OCI-LY3 (cell line): ENCODE measurements around the gene KCNQ1.

Experiments
- H2AFZ ChIP-seq: fragments of 200-600, 300-600 bp; shearing (Covaris generic); 2 replicates; pipeline ENCODE4 v1.6.0; 2014; ENCODE audit warnings: antibody characterized with exemption, low read depth, low read length
- H3K27ac ChIP-seq: fragments of 200-600, 300-600 bp; sonication (generic); 2 replicates; pipeline ENCODE4 v1.5.1; 2014; ENCODE audit warnings: mild to moderate bottlenecking, low read length, moderate library complexity, mixed read lengths
- H3K27me3 ChIP-seq: fragments of 200-600, 300-600 bp; sonication (generic); 2 replicates; pipeline ENCODE4 v1.6.1; 2014; ENCODE audit warnings: low read depth, low read length, mixed read lengths
- H3K36me3 ChIP-seq: fragments of 200-600, 300-600 bp; sonication (generic); replicated peaks from 2 replicates; pipeline ENCODE3; 2014; ENCODE audit warnings: low read depth, low read length, mixed read lengths
- H3K4me1 ChIP-seq: fragments of 300-600, 200-600 bp; sonication (generic); 2 replicates; pipeline ENCODE4 v1.6.1; 2014; ENCODE audit warnings: low read length, mixed read lengths
- H3K4me2 ChIP-seq: fragments of 200-600, 300-600 bp; sonication (generic); 2 replicates; pipeline ENCODE4 v1.6.1; 2014; ENCODE audit warnings: low read length, mixed read lengths
- H3K4me3 ChIP-seq: fragments of 300-600, 200-600 bp; sonication (generic); 2 replicates; pipeline ENCODE4 v1.5.1; 2014; ENCODE audit warnings: antibody characterized with exemption, mild to moderate bottlenecking, low read length, moderate library complexity
- H3K79me2 ChIP-seq: fragments of 300-600, 200-600 bp; shearing (Covaris generic); 2 replicates; pipeline ENCODE4 v1.6.1; 2014; ENCODE audit warnings: mild to moderate bottlenecking, low read length, mixed read lengths
- H3K9ac ChIP-seq: fragments of 300-600, 200-600 bp; shearing (Covaris generic); 2 replicates; pipeline ENCODE4 v1.6.0; 2014; ENCODE audit warnings: mild to moderate bottlenecking, low read length, moderate library complexity
- H3K9me3 ChIP-seq: fragments of 200-600, 300-600 bp; shearing (Covaris generic); 2 replicates; pipeline ENCODE4 v1.6.1; 2014; ENCODE audit warnings: low read length, mixed read lengths; ENCODE audit not compliant: insufficient read depth
- H4K20me1 ChIP-seq: fragments of 200-600, 300-600 bp; sonication (generic); 2 replicates; pipeline ENCODE4 v1.6.1; 2016; ENCODE audit warnings: low read length, mixed read lengths; ENCODE audit not compliant: insufficient read depth
- EZH2phosphoT487 ChIP-seq: fragments of 200-600 bp; shearing (Covaris generic); IDR thresholded peaks from 2 replicates; pipeline ENCODE4 v1.6.1; 2018; ENCODE audit warnings: antibody characterized with exemption, mixed run types, low read depth
- TF ChIP-seq, protein P1 (sequence below): fragments of 200-600, 300-600 bp; sonication (generic); IDR thresholded peaks from 2 replicates; pipeline ENCODE4 v1.5.1; 2014; ENCODE audit warnings: antibody characterized with exemption, low read length, low read depth

KCNQ1 gene

GRCh38 chr11:2678396-2678795 lies 233.6 kb downstream of the KCNQ1 start:
- H3K4me2 ChIP-seq = no peak overlapping the region
- no peak overlapping the region for H3K4me3 ChIP-seq
- no peak overlapping the region for H2AFZ ChIP-seq
- H3K27ac ChIP-seq = no peak overlapping the region
- TF ChIP-seq EZH2phosphoT487 = no peak
- TF ChIP-seq, protein P1, sequence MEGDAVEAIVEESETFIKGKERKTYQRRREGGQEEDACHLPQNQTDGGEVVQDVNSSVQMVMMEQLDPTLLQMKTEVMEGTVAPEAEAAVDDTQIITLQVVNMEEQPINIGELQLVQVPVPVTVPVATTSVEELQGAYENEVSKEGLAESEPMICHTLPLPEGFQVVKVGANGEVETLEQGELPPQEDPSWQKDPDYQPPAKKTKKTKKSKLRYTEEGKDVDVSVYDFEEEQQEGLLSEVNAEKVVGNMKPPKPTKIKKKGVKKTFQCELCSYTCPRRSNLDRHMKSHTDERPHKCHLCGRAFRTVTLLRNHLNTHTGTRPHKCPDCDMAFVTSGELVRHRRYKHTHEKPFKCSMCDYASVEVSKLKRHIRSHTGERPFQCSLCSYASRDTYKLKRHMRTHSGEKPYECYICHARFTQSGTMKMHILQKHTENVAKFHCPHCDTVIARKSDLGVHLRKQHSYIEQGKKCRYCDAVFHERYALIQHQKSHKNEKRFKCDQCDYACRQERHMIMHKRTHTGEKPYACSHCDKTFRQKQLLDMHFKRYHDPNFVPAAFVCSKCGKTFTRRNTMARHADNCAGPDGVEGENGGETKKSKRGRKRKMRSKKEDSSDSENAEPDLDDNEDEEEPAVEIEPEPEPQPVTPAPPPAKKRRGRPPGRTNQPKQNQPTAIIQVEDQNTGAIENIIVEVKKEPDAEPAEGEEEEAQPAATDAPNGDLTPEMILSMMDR = no peak
- no peaks in the 10 kb centered on the region for H3K9me3 ChIP-seq
- peaks cover 46% of the 10 kb centered on the region for H3K79me2 ChIP-seq
- peaks cover 53% of the 10 kb centered on the region for H4K20me1 ChIP-seq
- H3K36me3 ChIP-seq = no peaks in the 10 kb centered on the region
- H3K9ac ChIP-seq = no peak overlapping the region
- H3K27me3 ChIP-seq = no peaks in the 10 kb centered on the region
- H3K4me1 ChIP-seq = peaks cover 59% of the 10 kb centered on the region

DNA sequence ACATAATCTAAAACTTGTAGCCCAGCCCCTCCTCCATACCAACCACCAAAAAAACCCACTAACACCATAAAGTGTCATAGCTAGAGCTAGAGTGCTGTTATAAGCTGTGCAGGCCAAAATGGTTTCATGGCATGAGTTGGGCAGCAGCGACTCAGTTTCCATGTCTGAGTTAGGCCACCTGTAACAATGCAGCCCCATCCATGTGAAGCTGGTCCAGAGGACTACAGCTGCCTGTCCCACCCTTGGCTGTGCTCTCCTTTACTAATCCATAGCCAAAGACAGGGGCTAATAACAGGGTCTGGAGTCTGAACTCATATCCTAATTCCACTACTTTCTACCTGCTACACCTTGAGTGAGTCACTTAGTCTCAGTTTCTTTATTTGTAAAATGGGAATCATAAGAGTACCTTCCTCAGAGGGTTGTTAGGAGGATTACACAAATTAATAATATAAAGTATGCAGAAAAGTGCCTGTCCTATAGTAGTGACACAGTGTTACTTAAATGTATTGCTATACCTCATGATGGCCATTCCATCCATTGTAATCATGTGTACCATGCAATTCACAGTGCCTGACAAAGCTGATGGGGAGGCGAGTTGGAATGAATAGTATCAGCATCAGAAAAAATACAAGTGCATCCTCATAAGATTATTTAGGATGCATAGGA lies 234.3 kb downstream of the KCNQ1 start:
- peaks cover 45% of the 10 kb centered on the region for H3K79me2 ChIP-seq
- no peaks in the 10 kb centered on the region for H3K36me3 ChIP-seq

GRCh38 chr11:2681408-2682145 lies 236.8 kb downstream of the KCNQ1 start:
- H2AFZ ChIP-seq = no peak overlapping the region
- no peaks in the 10 kb centered on the region for H3K9me3 ChIP-seq
- H4K20me1 ChIP-seq = peaks cover 67% of the 10 kb centered on the region
- TF ChIP-seq, protein P1 = no peak
- no peak for TF ChIP-seq EZH2phosphoT487
- peaks cover 3% of the 10 kb centered on the region for H3K36me3 ChIP-seq
- peak overlapping the region; percentile 68 for H3K4me2 ChIP-seq
- no peaks in the 10 kb centered on the region for H3K27me3 ChIP-seq
- peaks cover 30% of the 10 kb centered on the region for H3K79me2 ChIP-seq
- peak overlapping the region; percentile 30; the same call in 1 of the 2 replicates for H3K9ac ChIP-seq
- H3K4me3 ChIP-seq = peak overlapping the region; percentile 42; the same call in 1 of the 2 replicates
- H3K4me1 ChIP-seq = peaks cover 60% of the 10 kb centered on the region
- peak overlapping the region; percentile 65 for H3K27ac ChIP-seq

More for the DNA sequence above, 234.3 kb downstream of the KCNQ1 start:
- no peak overlapping the region for H3K9ac ChIP-seq
- no peak overlapping the region for H2AFZ ChIP-seq
- no peak overlapping the region for H3K4me3 ChIP-seq
- H3K9me3 ChIP-seq = no peaks in the 10 kb centered on the region
- peaks cover 66% of the 10 kb centered on the region for H3K4me1 ChIP-seq
- peaks cover 58% of the 10 kb centered on the region for H4K20me1 ChIP-seq
- no peak overlapping the region for H3K4me2 ChIP-seq
- TF ChIP-seq EZH2phosphoT487 = no peak
- TF ChIP-seq, protein P1 = no peak
- no peaks in the 10 kb centered on the region for H3K27me3 ChIP-seq
- no peak overlapping the region for H3K27ac ChIP-seq

- H3K9me3 ChIP-seq = no peaks in the 10 kb centered on the region
- TF ChIP-seq EZH2phosphoT487 = no peak
- TF ChIP-seq, protein P1 = no peak
- no peak overlapping the region for H3K4me2 ChIP-seq
- no peak overlapping the region for H3K9ac ChIP-seq
- H2AFZ ChIP-seq = no peak overlapping the region
- peaks cover 39% of the 10 kb centered on the region for H3K4me1 ChIP-seq
- no peaks in the 10 kb centered on the region for H3K27me3 ChIP-seq
- H3K36me3 ChIP-seq = peaks cover 3% of the 10 kb centered on the region
- peaks cover 35% of the 10 kb centered on the region for H3K79me2 ChIP-seq
- H3K27ac ChIP-seq = 0 out of 2 replicates have a peak overlapping the region, but pooled peaks have one; percentile 17
- H4K20me1 ChIP-seq = peaks cover 71% of the 10 kb centered on the region
- H3K4me3 ChIP-seq = no peak overlapping the region
Measured at GRCh38 chr11:2683806-2684205, 239.0 kb downstream of the KCNQ1 start.
